Body of pancreas (tissue), 4 donors: ENCODE measurements around the gene SUMO3. TPM values are rescaled to one million over a fixed set of nuclear protein-coding genes. Genes with fewer than 3 reads are reported as not detected.

Experiments used
- ATAC-seq: fragments of 150-250 bp; one replicate; pipeline ENCODE4 v1.9.1; 2016
- DNase-seq, 4 donors: peaks; one replicate each; pipeline ENCODE4 v3.0.0-alpha.2; 2019
- H3K27ac ChIP-seq, 4 donors: fragments of 200-600 bp; sonication (generic); 1 replicate in 3 of 4; 2 replicates in 1 of 4; pipeline versions ENCODE4 v1.5.1 to v1.6.1; 2016 to 2019; ENCODE audit warnings: mild to moderate bottlenecking in 1 of 4, mixed read lengths in 1 of 4, moderate library complexity in 1 of 4
- H3K27me3 ChIP-seq, 2 donors: fragments of 200-600 bp; sonication (generic); one replicate each; pipeline ENCODE4 v1.6.0; 2016; ENCODE audit warnings: mild to moderate bottlenecking in 1 of 2
- H3K36me3 ChIP-seq, 2 donors: fragments of 200-600 bp; sonication (generic); replicated peaks in 1 of 2; 2 replicates each; pipeline ENCODE4 v1.5.1; 2016; ENCODE audit warnings: low read depth in 2 of 2; ENCODE audit not compliant: insufficient read depth in 1 of 2
- H3K4me1 ChIP-seq: fragments of 200-600 bp; sonication (generic); one replicate; pipeline ENCODE4 v1.6.0; 2016
- H3K4me3 ChIP-seq, 2 donors: fragments of 200-600 bp; sonication (generic); 1 replicate in 1 of 2; 2 replicates in 1 of 2; pipeline ENCODE4 v1.5.1; 2016 to 2019
- H3K9me3 ChIP-seq, 3 donors: fragments of 200-600 bp; sonication (generic); 1 replicate in 2 of 3; 2 replicates in 1 of 3; pipeline ENCODE4 v1.5.1; 2016
- POLR2A ChIP-seq, 3 donors: fragments of 450-650 bp; IDR thresholded peaks; one replicate each; pipeline ENCODE4 v1.6.1; 2016; ENCODE audit warnings: antibody characterized with exemption in 3 of 3, mild to moderate bottlenecking in 2 of 3
- WGBS, 2 donors: methylation state at CpG; one replicate each; pipeline ENCODE4 v1.1.5; 2017; 5-methylcytosine and 5-hydroxymethylcytosine counted together
- intact Hi-C: fragments of 100-400 bp; cut with DNase I; formaldehyde crosslinking; loops from one replicate; pipeline ENCODE4 v1.15.1; 2023
- total RNA-seq, 2 donors: library from RNA; depleted of rRNA; stranded (reverse); fragments of >200 nt; gene quantifications; one replicate each; pipeline ENCODE4 v1.1.0, GENCODE V29; 2016
- TF ChIP-seq, protein P1 (sequence below), 7 experiments: fragments of 450-650 bp in 4 of 7; fragments of 200-600 bp in 3 of 7; sonication (generic) in 3 of 7; IDR thresholded peaks; one replicate each; pipeline ENCODE4 v1.5.1; 2016 to 2019; ENCODE audit warnings: antibody characterized with exemption in 7 of 7

The SUMO3 gene
- 10 to 100 TPM; 20.4 to 33.2 TPM for total RNA-seq

GRCh38 chr21:44817914-44818639, at the start of gene SUMO3:
SUMO3 (minus strand) TSS chr21:44818062; CDS start chr21:44817968, 94 bp downstream.
- TF ChIP-seq, protein P1, sequence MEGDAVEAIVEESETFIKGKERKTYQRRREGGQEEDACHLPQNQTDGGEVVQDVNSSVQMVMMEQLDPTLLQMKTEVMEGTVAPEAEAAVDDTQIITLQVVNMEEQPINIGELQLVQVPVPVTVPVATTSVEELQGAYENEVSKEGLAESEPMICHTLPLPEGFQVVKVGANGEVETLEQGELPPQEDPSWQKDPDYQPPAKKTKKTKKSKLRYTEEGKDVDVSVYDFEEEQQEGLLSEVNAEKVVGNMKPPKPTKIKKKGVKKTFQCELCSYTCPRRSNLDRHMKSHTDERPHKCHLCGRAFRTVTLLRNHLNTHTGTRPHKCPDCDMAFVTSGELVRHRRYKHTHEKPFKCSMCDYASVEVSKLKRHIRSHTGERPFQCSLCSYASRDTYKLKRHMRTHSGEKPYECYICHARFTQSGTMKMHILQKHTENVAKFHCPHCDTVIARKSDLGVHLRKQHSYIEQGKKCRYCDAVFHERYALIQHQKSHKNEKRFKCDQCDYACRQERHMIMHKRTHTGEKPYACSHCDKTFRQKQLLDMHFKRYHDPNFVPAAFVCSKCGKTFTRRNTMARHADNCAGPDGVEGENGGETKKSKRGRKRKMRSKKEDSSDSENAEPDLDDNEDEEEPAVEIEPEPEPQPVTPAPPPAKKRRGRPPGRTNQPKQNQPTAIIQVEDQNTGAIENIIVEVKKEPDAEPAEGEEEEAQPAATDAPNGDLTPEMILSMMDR (IDR thresholded peaks at IDR 0.05) = no peak
- peak; percentile 59 to 85 (median 69) for TF ChIP-seq POLR2A (IDR thresholded peaks at IDR 0.05)
- H3K4me1 ChIP-seq = peaks cover 13% of the 10 kb centered on the region
- peaks cover 0 to 5% (median 0%) of the 10 kb centered on the region in 3 donors for H3K9me3 ChIP-seq
- peak within 1 kb of the TSS; percentile 44 to 51 for H3K4me3 ChIP-seq
- 1% methylated on average over 89 of the region's 108 CpGs; no CpG with 5 or more reads in 1 of the 2 donors for WGBS, 2 donors
- no peaks in the 10 kb centered on the region for H3K36me3 ChIP-seq
- ATAC-seq (peak; percentile 82), DNase-seq (peak; percentile 74 to 82 (median 80))
- no peaks in the 10 kb centered on the region for H3K27me3 ChIP-seq
- intact Hi-C loops = no loop called here
- H3K27ac ChIP-seq = peak within 1 kb of the TSS; percentile 41 to 85 (median 78)

DNA sequence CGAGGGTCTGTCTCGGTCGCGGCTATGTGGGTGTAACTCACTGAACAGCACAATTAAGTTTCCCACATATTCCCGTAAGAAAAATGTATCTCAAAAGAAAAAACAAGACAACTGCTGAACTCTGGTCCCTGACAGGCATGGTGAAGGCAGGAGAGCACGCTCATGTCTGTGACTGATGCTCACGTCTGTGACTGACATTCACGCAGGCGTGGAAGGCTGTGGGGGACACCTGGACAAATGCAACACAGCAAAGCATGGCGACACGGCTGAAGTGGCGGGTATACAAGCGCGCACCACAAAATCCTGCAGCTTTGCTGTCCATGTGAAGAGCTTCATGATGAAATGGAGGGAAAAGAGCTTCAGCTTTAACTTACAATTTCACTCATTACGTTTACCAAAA, 49.6 kb upstream of the SUMO3 start:
- Histone ChIP-seq H3K27ac (no peak overlapping the region), H3K4me3 (no peak overlapping the region), H3K9me3 (no peaks in the 10 kb centered on the region), H3K27me3 (no peaks in the 10 kb centered on the region), H3K36me3 (peaks cover 0 to 3% of the 10 kb centered on the region in 2 donors), H3K4me1 (peaks cover 49% of the 10 kb centered on the region)
- no peak for DNase-seq
- TF ChIP-seq POLR2A (IDR thresholded peaks at IDR 0.05) = no peak
- TF ChIP-seq, protein P1 (IDR thresholded peaks at IDR 0.05) = no peak
- WGBS, 2 donors = 89 to 90% methylated on average over 15 of the region's 15 CpGs
- ATAC-seq = no peak
- intact Hi-C loops = no loop called here

DNA sequence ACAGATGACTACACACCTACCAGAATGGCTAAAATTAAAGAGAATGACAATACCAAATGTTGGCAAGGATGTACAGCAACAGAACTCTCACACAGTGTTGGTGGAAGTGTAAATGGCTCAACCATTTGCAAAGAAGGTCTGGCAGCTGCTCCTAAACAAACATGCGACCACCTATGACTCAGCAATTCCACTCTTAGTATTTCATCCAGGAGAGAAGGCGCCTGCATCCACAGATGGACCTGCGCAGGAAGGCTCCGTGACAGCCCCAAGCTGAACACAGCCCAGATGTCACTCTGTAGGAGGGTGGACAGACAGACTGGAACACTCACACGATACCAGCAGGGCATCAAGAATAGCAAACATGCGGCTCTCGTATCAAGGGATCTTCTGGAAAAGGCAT, 48.9 kb upstream of the SUMO3 start:
- intact Hi-C loops = no loop called here
- no peak for DNase-seq

DNA sequence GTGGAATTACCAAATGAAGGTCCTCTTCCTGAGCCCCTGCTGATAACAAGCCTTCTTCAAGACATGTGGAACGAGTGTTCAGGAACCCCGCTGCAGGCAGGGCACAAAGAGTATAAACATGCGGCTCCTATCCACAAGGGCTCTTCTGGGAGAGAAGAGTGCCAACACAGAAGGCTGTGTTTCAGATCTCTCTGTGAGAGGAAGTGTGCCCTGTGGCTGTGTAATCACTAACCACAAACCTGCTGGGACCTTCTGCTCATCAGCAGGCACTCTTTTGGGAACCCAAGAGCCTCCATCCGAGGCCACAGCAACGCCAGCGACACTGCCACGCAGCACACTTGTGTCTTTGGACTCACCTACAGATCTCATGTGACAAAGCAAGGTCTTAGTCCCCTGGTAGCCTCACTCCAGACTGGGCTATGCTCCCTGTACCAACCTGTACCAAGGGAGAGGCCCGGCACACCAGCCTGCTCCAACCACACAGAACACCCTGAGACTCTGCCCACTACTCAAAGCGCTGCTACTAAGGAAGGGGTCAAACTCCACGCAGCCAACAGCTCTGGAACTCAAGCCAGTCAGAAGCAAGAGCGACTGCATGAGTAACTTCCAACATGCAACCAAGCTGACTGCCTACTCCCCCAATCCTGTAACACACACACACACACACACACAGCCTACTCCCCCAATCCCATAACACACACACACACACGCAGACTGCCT, 47.9 kb upstream of the SUMO3 start:
- no peaks in the 10 kb centered on the region for H3K27me3 ChIP-seq
- intact Hi-C loops = no loop called here
- ATAC-seq (no peak), DNase-seq (no peak)
- H3K9me3 ChIP-seq = no peaks in the 10 kb centered on the region
- TF ChIP-seq, protein P1 (IDR thresholded peaks at IDR 0.05) = no peak
- TF ChIP-seq POLR2A (IDR thresholded peaks at IDR 0.05) = no peak
- H3K4me3 ChIP-seq = no peak overlapping the region
- H3K4me1 ChIP-seq = peaks cover 31% of the 10 kb centered on the region
- no peak overlapping the region for H3K27ac ChIP-seq
- H3K36me3 ChIP-seq = peaks cover 0 to 3% of the 10 kb centered on the region in 2 donors
- WGBS, 2 donors = 67 to 72% methylated on average over 5 to 12 of the region's 12 CpGs

More for the DNA sequence above, 48.9 kb upstream of the SUMO3 start:
- Histone ChIP-seq H3K27me3 (no peaks in the 10 kb centered on the region), H3K4me3 (no peak overlapping the region), H3K36me3 (peaks cover 0 to 3% of the 10 kb centered on the region in 2 donors), H3K4me1 (peaks cover 42% of the 10 kb centered on the region), H3K9me3 (no peaks in the 10 kb centered on the region), H3K27ac (no peak overlapping the region)
- 72 to 75% methylated on average over 5 to 7 of the region's 7 CpGs for WGBS, 2 donors
- no peak for TF ChIP-seq POLR2A (IDR thresholded peaks at IDR 0.05)
- TF ChIP-seq, protein P1 (IDR thresholded peaks at IDR 0.05) = no peak
- no peak for ATAC-seq
